Lung (tissue), 12 donors: ENCODE data around the gene PRPF39. TPM values are rescaled to one million over a fixed set of nuclear protein-coding genes. Genes with fewer than 3 reads are reported as not detected.

Experiments used
- ATAC-seq: fragments of 200-7000 bp; cut with Tn5 transposase; one replicate; pipeline ENCODE4 v1.9.1; 2020; ENCODE audit warnings: moderate number of reproducible peaks; ENCODE audit not compliant: insufficient read depth, low FRiP score
- DNase-seq, 3 donors: peaks; one replicate each; pipeline ENCODE4 v3.0.0-alpha.2; 2013 to 2017
- H3K27ac ChIP-seq, 2 donors: one replicate each; pipeline ENCODE4 v1.5.1; 2013; ENCODE audit warnings: mild to moderate bottlenecking in 2 of 2, moderate library complexity in 2 of 2, control low read depth in 1 of 2, inconsistent platforms in 1 of 2, low read depth in 1 of 2, low read length in 1 of 2
- H3K27me3 ChIP-seq, 3 donors: one replicate each; pipeline ENCODE4 v1.5.1; 2013; ENCODE audit warnings: low read length in 2 of 3; ENCODE audit not compliant: control insufficient read depth in 3 of 3, insufficient read depth in 3 of 3
- H3K36me3 ChIP-seq, 4 donors: one replicate each; pipeline ENCODE4 v1.5.1; 2013; ENCODE audit warnings: low read length in 4 of 4, mild to moderate bottlenecking in 1 of 4, moderate library complexity in 1 of 4; ENCODE audit not compliant: control insufficient read depth in 4 of 4, insufficient read depth in 4 of 4
- H3K4me1 ChIP-seq, 5 donors: one replicate each; pipeline ENCODE4 v1.5.1; 2013; ENCODE audit warnings: low read length in 5 of 5, mild to moderate bottlenecking in 2 of 5, moderate library complexity in 1 of 5; ENCODE audit not compliant: control insufficient read depth in 5 of 5, insufficient read depth in 5 of 5
- H3K4me3 ChIP-seq: one replicate; pipeline ENCODE4 v1.5.1; 2013; ENCODE audit warnings: mild to moderate bottlenecking, control low read depth, moderate library complexity
- H3K9ac ChIP-seq, 2 donors: one replicate each; pipeline ENCODE4 v1.5.1; 2013; ENCODE audit warnings: low read length in 2 of 2, control low read depth in 1 of 2; ENCODE audit not compliant: insufficient read depth in 1 of 2
- H3K9me3 ChIP-seq, 4 donors: one replicate each; pipeline ENCODE4 v1.5.1; 2013; ENCODE audit warnings: low read length in 3 of 4, mild to moderate bottlenecking in 1 of 4, moderate library complexity in 1 of 4; ENCODE audit not compliant: control insufficient read depth in 4 of 4, insufficient read depth in 3 of 4
- CTCF ChIP-seq: IDR thresholded peaks from 2 replicates; pipeline ENCODE4 v1.5.1; 2012; ENCODE audit warnings: mild to moderate bottlenecking; ENCODE audit errors: control extremely low read depth, extremely low read depth
- WGBS, 2 donors: extraction: QIAGEN DNeasy Blood & Tissue Kit; methylation state at CpG; one replicate each; pipeline ENCODE4 v1.1.7; 2013; 5-methylcytosine and 5-hydroxymethylcytosine counted together
- polyA plus RNA-seq, 2 donors: library from polyadenylated mRNA; stranded (reverse); fragments of 200-250 nt; gene quantifications; one replicate each; pipeline ENCODE4 v1.2.1, GENCODE V29; 2013
- total RNA-seq, 2 donors: library from RNA; depleted of rRNA in 1 of 2; stranded (reverse); fragments of >200 nt in 1 of 2; gene quantifications; one replicate each; pipeline ENCODE4 v1.2.1, GENCODE V29; 2014 to 2021
- donor health status: control.
- donor health status: control.
- donor health status: Bipolar disorder and iron deficiency.
- donor health status: healthy.
- donor health status: DM: yes; HTN: yes; CAD: no.

The PRPF39 gene
- total and polyA plus RNA-seq, 4 donors: 10.9 to 79.7 (median 29.7) TPM

- Histone ChIP-seq H3K27ac (no peak overlapping the region), H3K9me3 (peaks cover 0 to 1% (median 0%) of the 10 kb centered on the region in 4 donors), H3K4me3 (no peak overlapping the region), H3K4me1 (peaks cover 0 to 26% (median 8%) of the 10 kb centered on the region in 5 donors), H3K27me3 (no peaks in the 10 kb centered on the region), H3K36me3 (peaks cover 0 to 1% (median 0%) of the 10 kb centered on the region in 4 donors), H3K9ac (no peak overlapping the region)
- DNase-seq (no peak), ATAC-seq (no peak)
- 89 to 91% methylated on average over 2 of the region's 2 CpGs for WGBS, 2 donors
- TF ChIP-seq CTCF: no peak
Observed at GRCh38 chr14:45082420-45082819, 1.5 kb upstream of the PRPF39 start.

GRCh38 chr14:45083617-45083975 is 320 bp upstream of the PRPF39 start:
- no peak for DNase-seq

GRCh38 chr14:45084946-45085346 is 1.0 kb downstream of the PRPF39 start:
- TF ChIP-seq CTCF: no peak
- Histone ChIP-seq H3K4me3 (no peak overlapping the region), H3K4me1 (peaks cover 0 to 26% (median 8%) of the 10 kb centered on the region in 5 donors), H3K36me3 (peaks cover 0 to 2% (median 0%) of the 10 kb centered on the region in 4 donors), H3K27me3 (no peaks in the 10 kb centered on the region), H3K9me3 (peaks cover 0 to 1% (median 0%) of the 10 kb centered on the region in 4 donors), H3K9ac (peak overlapping the region; percentile 87 to 92), H3K27ac (peak overlapping the region in 1 of 2 donors; percentile 12)
- no peak for ATAC-seq
- peak in 2 of 3 donors; percentile 60 to 70 for DNase-seq
- 2 to 4% methylated on average over 4 of the region's 4 CpGs for WGBS, 2 donors

More at GRCh38 chr14:45083617-45083975, 320 bp upstream of the PRPF39 start:
- Histone ChIP-seq H3K27ac (peak overlapping the region; percentile 53 to 72), H3K4me3 (peak overlapping the region; percentile 54), H3K36me3 (peaks cover 0 to 1% (median 0%) of the 10 kb centered on the region in 4 donors), H3K4me1 (peaks cover 0 to 26% (median 8%) of the 10 kb centered on the region in 5 donors), H3K9ac (peak overlapping the region; percentile 87 to 92), H3K9me3 (peaks cover 0 to 1% (median 0%) of the 10 kb centered on the region in 4 donors), H3K27me3 (no peaks in the 10 kb centered on the region)
- no peak for TF ChIP-seq CTCF
- WGBS, 2 donors: 0 to 1% methylated on average over 9 to 10 of the region's 10 CpGs
- no peak for ATAC-seq

GRCh38 chr14:45089813-45090212 is 5.9 kb downstream of the PRPF39 start:
- no peak for ATAC-seq
- Histone ChIP-seq H3K9me3 (no peaks in the 10 kb centered on the region), H3K36me3 (peaks cover 0 to 4% (median 2%) of the 10 kb centered on the region in 4 donors), H3K4me3 (no peak overlapping the region), H3K27me3 (no peaks in the 10 kb centered on the region), H3K9ac (no peak overlapping the region), H3K27ac (no peak overlapping the region), H3K4me1 (peaks cover 0 to 21% (median 8%) of the 10 kb centered on the region in 5 donors)
- no peak for DNase-seq
- 41 to 45% methylated on average over 1 of the region's 1 CpG for WGBS, 2 donors
- no peak for TF ChIP-seq CTCF
